ENCODE results near the gene C7. TPM values are rescaled to one million over a fixed set of nuclear protein-coding genes. Genes with fewer than 3 reads are reported as not detected.
"Not testable (repeated sequence)": the region's sequence is repeated elsewhere in the genome, so short reads cannot be mapped to it uniquely, and the experiment has no call there.

Gene C7
- polyA plus RNA-seq, 1 experiment, result 0.28 TPM

DNA sequence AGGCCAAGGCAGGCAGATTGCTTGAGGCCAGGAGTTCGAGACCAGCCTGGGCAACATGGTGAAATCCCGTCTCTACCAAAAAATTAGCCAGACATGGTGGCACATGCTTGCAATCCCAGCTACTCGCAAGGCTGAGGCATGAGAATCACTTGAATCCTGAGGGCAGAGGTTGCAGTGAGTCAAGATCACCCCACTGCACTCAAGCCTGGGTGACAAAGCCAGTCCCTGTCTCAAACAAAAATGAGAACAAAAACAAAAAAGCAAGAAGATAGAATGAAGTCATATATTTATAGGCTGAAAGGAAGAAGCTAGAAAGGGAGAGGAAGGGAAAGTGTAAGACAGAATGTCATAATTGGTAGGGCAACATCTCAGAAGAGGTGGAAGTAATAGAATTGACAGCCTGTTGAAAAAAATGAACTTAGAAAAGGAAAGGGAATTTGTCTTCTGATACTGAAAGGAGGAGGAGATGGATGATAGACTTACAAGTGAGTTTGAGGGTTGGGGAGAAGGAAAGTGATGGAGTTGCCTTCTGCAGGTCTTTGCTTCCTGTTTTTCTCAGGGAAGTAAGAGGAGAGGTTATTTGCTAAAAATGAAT is 35.9 kb upstream of the C7 start:
- no peaks in the 10 kb centered on the region for H3K36me3 ChIP-seq (ENCODE audit: control insufficient read depth, insufficient read depth, low read length)
- H3K27me3 ChIP-seq (ENCODE audit: control insufficient read depth, insufficient read depth, low read length), result 0 out of 2 replicates have a peak, but pooled peaks cover 3% of the 10 kb centered on the region
- ChIA-PET CTCF (no interaction called here), POLR2A (no interaction called here)
- H3K4me3 ChIP-seq (ENCODE audit: low read depth, low read length), result no peak overlapping the region
- TF ChIP-seq CTCF (IDR thresholded peaks at IDR 0.05; ENCODE audit: insufficient read depth, low read depth, low read length), result no peak
- DNase-seq (ENCODE audit: low read depth), result no peak

GRCh38 chr5:40875958-40876357 is 33.3 kb upstream of the C7 start:
- ChIA-PET CTCF (no interaction called here), POLR2A (no interaction called here)
- no peak for TF ChIP-seq CTCF (IDR thresholded peaks at IDR 0.05; ENCODE audit: insufficient read depth, low read depth, low read length)
- H3K4me3 ChIP-seq (ENCODE audit: low read depth, low read length), result no peak overlapping the region
- H3K27me3 ChIP-seq (ENCODE audit: control insufficient read depth, insufficient read depth, low read length), result 0 out of 2 replicates have a peak, but pooled peaks cover 2% of the 10 kb centered on the region
- no peak for DNase-seq (ENCODE audit: low read depth)
- no peaks in the 10 kb centered on the region for H3K36me3 ChIP-seq (ENCODE audit: control insufficient read depth, insufficient read depth, low read length)

GRCh38 chr5:40877371-40877988 is 31.8 kb upstream of the C7 start:
- TF ChIP-seq CTCF (IDR thresholded peaks at IDR 0.05; ENCODE audit: insufficient read depth, low read depth, low read length), result no peak
- CTCF ChIA-PET, result interaction anchor here (0.6 kb wide), 1 partner anchor 1004 kb away, joined by 3 read pairs; no protein-coding TSS in a partner anchor
- Histone ChIP-seq H3K27me3 (ENCODE audit: control insufficient read depth, insufficient read depth, low read length) (no peaks in the 10 kb centered on the region), H3K36me3 (ENCODE audit: control insufficient read depth, insufficient read depth, low read length) (no peaks in the 10 kb centered on the region), H3K4me3 (ENCODE audit: low read depth, low read length) (no peak overlapping the region)
- no peak for DNase-seq (ENCODE audit: low read depth)
- POLR2A ChIA-PET, result no interaction called here

DNA sequence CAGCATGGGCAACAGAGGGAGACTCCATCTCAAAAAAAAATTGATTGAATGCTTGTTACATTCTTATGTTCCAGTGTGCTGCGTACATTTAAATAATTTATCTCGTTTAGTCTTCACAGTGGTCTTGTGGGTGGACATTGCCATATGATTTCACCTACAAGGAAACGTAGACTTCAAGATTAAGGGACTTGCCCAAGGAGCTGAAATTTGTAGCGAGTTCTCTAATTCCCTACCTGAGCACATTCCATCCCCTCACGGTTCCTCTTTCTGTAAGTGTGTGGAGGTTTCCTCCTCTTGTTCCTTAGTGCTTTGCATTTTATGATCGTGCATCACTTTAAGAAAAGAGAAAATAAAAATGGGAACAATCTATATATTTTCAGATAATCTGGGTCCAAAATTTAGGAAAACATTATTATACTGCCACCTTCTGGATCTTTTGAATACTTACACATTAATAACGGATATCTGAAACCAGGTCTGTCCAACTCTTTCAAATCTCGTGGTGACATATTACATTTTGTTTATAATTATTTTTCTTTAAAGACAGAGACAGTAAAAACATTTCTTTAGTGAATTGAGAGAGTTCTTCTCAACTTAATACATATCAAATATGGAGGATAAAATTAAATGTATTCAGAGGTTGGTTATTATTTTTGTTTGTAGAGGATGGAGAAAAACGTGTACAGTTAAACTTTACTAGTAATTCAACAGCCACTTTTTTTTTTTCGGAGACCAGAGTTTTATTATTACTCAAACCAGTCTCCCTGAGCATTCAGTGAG is 29.9 kb upstream of the C7 start:
- Histone ChIP-seq H3K27me3 (ENCODE audit: control insufficient read depth, insufficient read depth, low read length) (no peaks in the 10 kb centered on the region; the same call in 1 of the 2 replicates), H3K4me3 (ENCODE audit: low read depth, low read length) (no peak overlapping the region), H3K36me3 (ENCODE audit: control insufficient read depth, insufficient read depth, low read length) (no peaks in the 10 kb centered on the region)
- peak; percentile 3 for DNase-seq (ENCODE audit: low read depth)
- TF ChIP-seq CTCF (IDR thresholded peaks at IDR 0.05; ENCODE audit: insufficient read depth, low read depth, low read length), result peak; percentile 39; the same call in 1 of the 2 replicates
- CTCF ChIA-PET, result interaction anchor here (0.6 to 1.7 kb wide), 11 partner anchors 9 to 1300 kb away, joined by 3 to 7 read pairs (median 4); no protein-coding TSS in a partner anchor
- POLR2A ChIA-PET, result no interaction called here

GRCh38 chr5:40882291-40882690 is 27.0 kb upstream of the C7 start:
- DNase-seq (ENCODE audit: low read depth), result no peak
- no peak overlapping the region for H3K4me3 ChIP-seq (ENCODE audit: low read depth, low read length)
- CTCF ChIA-PET, result no interaction called here
- TF ChIP-seq CTCF (IDR thresholded peaks at IDR 0.05; ENCODE audit: insufficient read depth, low read depth, low read length), result no peak
- POLR2A ChIA-PET, result no interaction called here
- H3K36me3 ChIP-seq (ENCODE audit: control insufficient read depth, insufficient read depth, low read length), result no peaks in the 10 kb centered on the region
- no peaks in the 10 kb centered on the region; the same call in 1 of the 2 replicates for H3K27me3 ChIP-seq (ENCODE audit: control insufficient read depth, insufficient read depth, low read length)

- H3K4me3 ChIP-seq (ENCODE audit: low read depth, low read length); CTCF ChIA-PET; H3K36me3 ChIP-seq (ENCODE audit: control insufficient read depth, insufficient read depth, low read length); DNase-seq (ENCODE audit: low read depth); POLR2A ChIA-PET; H3K27me3 ChIP-seq (ENCODE audit: control insufficient read depth, insufficient read depth, low read length): not testable (repeated sequence)
These were observed 26.2 kb upstream of the C7 start for GRCh38 chr5:40883051-40883450.

- H3K4me3 ChIP-seq (ENCODE audit: low read depth, low read length); H3K36me3 ChIP-seq (ENCODE audit: control insufficient read depth, insufficient read depth, low read length); POLR2A ChIA-PET; DNase-seq (ENCODE audit: low read depth); H3K27me3 ChIP-seq (ENCODE audit: control insufficient read depth, insufficient read depth, low read length): not testable (repeated sequence)
- CTCF ChIA-PET, result interaction anchor here (0.6 to 2.9 kb wide), 4 partner anchors 9 to 947 kb away, joined by 3 to 16 read pairs (median 3); no protein-coding TSS in a partner anchor
These were observed 13.6 kb upstream of the C7 start for GRCh38 chr5:40895440-40896425.
